HepG2 (cell line): ENCODE results near the gene ANTXR1. TPM values are rescaled to one million over a fixed set of nuclear protein-coding genes. Genes with fewer than 3 reads are reported as not detected.

Experiments used
- AHDC1 ChIP-seq: sonication (generic); formaldehyde crosslinking; IDR thresholded peaks from 2 replicates; pipeline ENCODE4 v1.5.1; 2020; ENCODE audit warnings: mild to moderate bottlenecking, missing genetic modification reagents, borderline replicate concordance
- CBX1 ChIP-seq: IDR thresholded peaks from one replicate; pipeline ENCODE4 v1.6.1; 2016; ENCODE audit warnings: antibody characterized with exemption, low read depth
- CHCHD3 ChIP-seq: sonication (generic); formaldehyde crosslinking; IDR thresholded peaks from 2 replicates; pipeline ENCODE4 v1.8.0; 2022; ENCODE audit warnings: mild to moderate bottlenecking, missing genetic modification reagents, moderate library complexity
- FOSL2 ChIP-seq: sonication (generic); formaldehyde crosslinking; IDR thresholded peaks from 2 replicates; pipeline ENCODE4 v1.4.0; 2020; ENCODE audit warnings: missing genetic modification reagents
- HIVEP1 ChIP-seq: sonication (generic); formaldehyde crosslinking; IDR thresholded peaks from 2 replicates; pipeline ENCODE4 v1.4.0; 2020; ENCODE audit warnings: mild to moderate bottlenecking, missing genetic modification reagents
- JUND ChIP-seq: sonication (generic); formaldehyde crosslinking; IDR thresholded peaks from 2 replicates; pipeline ENCODE4 v1.8.0; 2022; ENCODE audit warnings: mild to moderate bottlenecking, missing genetic modification reagents
- KLF16 ChIP-seq, 2 experiments: sonication (generic) in 1 of 2; formaldehyde crosslinking in 1 of 2; IDR thresholded peaks; 2 replicates each; pipeline versions ENCODE4 v1.6.1 to v1.8.0; 2016 to 2023; ENCODE audit warnings: missing genetic modification reagents in 2 of 2, missing compliant biosample characterization in 1 of 2
- PPARG ChIP-seq: conservative IDR thresholded peaks from 2 replicates; pipeline ENCODE4 v1.6.1; 2016; ENCODE audit warnings: missing biosample characterization, missing genetic modification reagents
- TBX3 ChIP-seq: fragments of 450-650 bp; IDR thresholded peaks from 2 replicates; pipeline ENCODE4 v1.6.1; 2017; ENCODE audit warnings: antibody characterized with exemption, mild to moderate bottlenecking, inconsistent platforms, borderline replicate concordance
- TGIF2 ChIP-seq: IDR thresholded peaks from 2 replicates; pipeline ENCODE4 v1.6.1; 2016; ENCODE audit warnings: control low read depth, missing compliant biosample characterization
- TP53 ChIP-seq: sonication (generic); formaldehyde crosslinking; conservative IDR thresholded peaks from 2 replicates; pipeline ENCODE4 v1.4.0; 2020; ENCODE audit warnings: missing genetic modification reagents
- ZFP41 ChIP-seq: sonication (generic); formaldehyde crosslinking; IDR thresholded peaks from 2 replicates; pipeline ENCODE4 v1.4.0; 2020; ENCODE audit warnings: mild to moderate bottlenecking, missing genetic modification reagents, borderline replicate concordance
- ZKSCAN8 ChIP-seq: IDR thresholded peaks from 2 replicates; pipeline ENCODE4 v1.6.1; 2016; ENCODE audit warnings: borderline replicate concordance, missing genetic modification reagents, missing compliant biosample characterization
- ZNF674 ChIP-seq: sonication (generic); formaldehyde crosslinking; IDR thresholded peaks from 2 replicates; pipeline ENCODE4 v1.5.0; 2020; ENCODE audit warnings: low read depth, mild to moderate bottlenecking, missing genetic modification reagents
- ZNF781 ChIP-seq: sonication (generic); formaldehyde crosslinking; IDR thresholded peaks from 2 replicates; pipeline ENCODE4 v1.5.1; 2020; ENCODE audit warnings: borderline replicate concordance, mild to moderate bottlenecking, missing genetic modification reagents; ENCODE audit errors: not compliant biosample characterization
- ZNF850 ChIP-seq: sonication (generic); formaldehyde crosslinking; conservative IDR thresholded peaks from 2 replicates; pipeline ENCODE4 v1.9.0; 2021; ENCODE audit warnings: mild to moderate bottlenecking, missing genetic modification reagents
- polyA plus RNA-seq, 8 experiments: library from polyadenylated mRNA; depleted of rRNA in 3 of 8; stranded (reverse) in 7 of 8; unstranded in 1 of 8; fragments of >200 nt; fragmentation: Illumina TruSeq in 4 of 8; extraction: Trizol in 4 of 8; gene quantifications; 2 replicates each; pipeline versions ENCODE4 v1.2.1 to v1.2.3, GENCODE V29; 2011 to 2016; ENCODE audit warnings: low read depth in 4 of 8, missing spikeins in 1 of 8, mixed read lengths in 1 of 8; ENCODE audit not compliant: insufficient read depth in 1 of 8
- total RNA-seq, 5 experiments: library from RNA; depleted of rRNA; stranded (reverse); fragments of >200 nt; fragmentation: Illumina TruSeq; extraction: Trizol; gene quantifications; 2 replicates each; pipeline ENCODE4 v1.2.3, GENCODE V29; 2016; ENCODE audit warnings: low read depth in 1 of 5
- TF ChIP-seq, protein P1 (sequence below): sonication (generic); formaldehyde crosslinking; IDR thresholded peaks from 2 replicates; pipeline ENCODE4 v1.4.0; 2020; ENCODE audit warnings: missing genetic modification reagents, mild to moderate bottlenecking, borderline replicate concordance

The ANTXR1 gene
- total and polyA plus RNA-seq, 2 of the 13 experiments (the other 11 are each of a cell fraction or from before 2014, with no cell fraction given) = 4.5 to 12.7 TPM

DNA sequence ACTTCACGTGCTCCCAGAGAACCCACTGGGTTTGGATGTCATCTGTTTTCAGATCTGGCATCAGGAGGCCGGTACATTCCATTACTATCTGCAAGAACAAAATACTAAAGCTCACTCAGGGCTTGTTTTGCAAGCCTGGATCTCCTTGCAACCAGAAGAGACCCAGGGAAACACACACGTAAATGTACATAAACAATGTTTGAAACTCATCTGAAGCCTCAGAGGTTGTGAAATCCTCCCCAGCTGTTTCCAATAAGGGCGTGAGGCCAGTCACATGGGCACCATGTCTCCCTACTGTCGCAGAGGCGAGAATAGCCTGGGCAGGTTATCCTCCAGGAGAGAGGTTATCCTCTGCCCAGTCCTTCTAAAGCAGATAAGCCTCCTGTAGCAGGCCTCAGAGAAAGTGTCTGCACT, 187.1 kb downstream of the ANTXR1 start (continued):
- no peak for TF ChIP-seq AHDC1
- no peak for TF ChIP-seq CBX1
- TF ChIP-seq ZNF781 (CRISPR knock-in tag) = no peak
- TF ChIP-seq ZNF674 (CRISPR knock-in tag) = no peak
- TF ChIP-seq ZKSCAN8 = peak; percentile 39; the same call in 1 of the 2 replicates
- TF ChIP-seq TBX3 = no peak
- TF ChIP-seq FOSL2 (CRISPR knock-in tag) = peak; percentile 74
- TF ChIP-seq ZNF850 (CRISPR knock-in tag) = no peak
- TF ChIP-seq JUND (CRISPR knock-in tag) = no peak
- TF ChIP-seq PPARG (CRISPR knock-in tag) = 0 out of 2 replicates have a peak, but pooled peaks have one; percentile 24
- peak; percentile 52; the same call in 1 of the 2 replicates for TF ChIP-seq TGIF2 (CRISPR knock-in tag)
- peak in 1 of 2 experiments; percentile 59; a peak in 1 of 4 replicates for TF ChIP-seq KLF16 (CRISPR knock-in tag; IDR thresholded peaks at IDR 0.05)
- TF ChIP-seq CHCHD3 (CRISPR knock-in tag) = no peak
- TF ChIP-seq, protein P1, sequence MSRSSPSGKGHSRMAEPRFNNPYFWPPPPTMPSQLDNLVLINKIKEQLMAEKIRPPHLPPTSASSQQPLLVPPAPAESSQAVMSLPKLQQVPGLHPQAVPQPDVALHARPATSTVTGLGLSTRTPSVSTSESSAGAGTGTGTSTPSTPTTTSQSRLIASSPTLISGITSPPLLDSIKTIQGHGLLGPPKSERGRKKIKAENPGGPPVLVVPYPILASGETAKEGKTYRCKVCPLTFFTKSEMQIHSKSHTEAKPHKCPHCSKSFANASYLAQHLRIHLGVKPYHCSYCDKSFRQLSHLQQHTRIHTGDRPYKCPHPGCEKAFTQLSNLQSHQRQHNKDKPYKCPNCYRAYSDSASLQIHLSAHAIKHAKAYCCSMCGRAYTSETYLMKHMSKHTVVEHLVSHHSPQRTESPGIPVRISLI = no peak
- no peak for TF ChIP-seq TP53 (CRISPR knock-in tag)
- no peak for TF ChIP-seq ZFP41 (CRISPR knock-in tag)
- no peak for TF ChIP-seq HIVEP1
